ENCODE measurements around the gene ALDH1B1. TPM values are rescaled to one million over a fixed set of nuclear protein-coding genes. Genes with fewer than 3 reads are reported as not detected.
A peak's percentile ranks its signal among the peaks of the same experiment; 100 is the strongest.

The ALDH1B1 gene
- total and polyA plus RNA-seq, 2 experiments from 2014 or later = 26.9 to 39.5 TPM

- H4K20me1 ChIP-seq (ENCODE audit: insufficient read depth) = no peaks in the 10 kb centered on the region
- H3K27ac ChIP-seq = no peak overlapping the region
- H3K27me3 ChIP-seq (replicated peaks; ENCODE audit: insufficient read depth) = no peaks in the 10 kb centered on the region
- no peaks in the 10 kb centered on the region for H3K36me3 ChIP-seq (ENCODE audit: low read depth)
- TF ChIP-seq EZH2 (IDR thresholded peaks at IDR 0.05; ENCODE audit: insufficient read depth, poor library complexity, severe bottlenecking) = no peak
- peaks cover 13% of the 10 kb centered on the region for H3F3A ChIP-seq (ENCODE audit: insufficient read depth)
- 62 to 65% methylated on average over 8 of the region's 8 CpGs for WGBS, 2 experiments (ENCODE audit: low coverage in 1 of 2, low lambda C conversion rate in 2 of 2, missing lambda C conversion rate in 2 of 2)
- peaks cover 17% of the 10 kb centered on the region for H3K4me1 ChIP-seq (ENCODE audit: insufficient read depth)
- H3K9me3 ChIP-seq (ENCODE audit: low read depth) = no peaks in the 10 kb centered on the region
- no peak overlapping the region for H2AFZ ChIP-seq
- no peak overlapping the region for H3K4me3 ChIP-seq
- H3K9me2 ChIP-seq (ENCODE audit: insufficient read depth) = no peaks in the 10 kb centered on the region
- in situ Hi-C loops (cut with MboI) = loop anchor here (25.0 kb wide), 1 partner anchor 894 kb away; the partner anchor contains the start of gene POLR1E
- no peak overlapping the region for H3K9ac ChIP-seq
- no peak overlapping the region for H3K4me2 ChIP-seq (ENCODE audit: unreplicated experiment)
- DNase-seq = no peak
- H3K79me2 ChIP-seq (ENCODE audit: insufficient read depth) = no peaks in the 10 kb centered on the region
Observed at GRCh38 chr9:38380872-38381534, 11.5 kb upstream of the ALDH1B1 start.

- no peak overlapping the region for H3K27ac ChIP-seq
- no peaks in the 10 kb centered on the region for H3K9me3 ChIP-seq (ENCODE audit: low read depth)
- no peak overlapping the region for H2AFZ ChIP-seq
- H3K9ac ChIP-seq = no peak overlapping the region
- TF ChIP-seq EZH2 (IDR thresholded peaks at IDR 0.05; ENCODE audit: insufficient read depth, poor library complexity, severe bottlenecking) (no peak), EZH2phosphoT487 (IDR thresholded peaks at IDR 0.05; ENCODE audit: insufficient read depth, low read depth) (no peak)
- H3K79me2 ChIP-seq (ENCODE audit: insufficient read depth) = no peaks in the 10 kb centered on the region
- no peak for DNase-seq
- H3K27me3 ChIP-seq (replicated peaks; ENCODE audit: insufficient read depth) = no peaks in the 10 kb centered on the region
- peaks cover 13% of the 10 kb centered on the region for H3F3A ChIP-seq (ENCODE audit: insufficient read depth)
- H3K36me3 ChIP-seq (ENCODE audit: low read depth) = no peaks in the 10 kb centered on the region
- 72 to 76% methylated on average over 7 to 8 of the region's 8 CpGs for WGBS, 2 experiments (ENCODE audit: low coverage in 1 of 2, low lambda C conversion rate in 2 of 2, missing lambda C conversion rate in 2 of 2)
- H3K4me1 ChIP-seq (ENCODE audit: insufficient read depth) = peaks cover 17% of the 10 kb centered on the region
- in situ Hi-C loops (cut with MboI) = loop anchor here (25.0 kb wide), 1 partner anchor 895 kb away; the partner anchor contains the start of gene POLR1E
- H4K20me1 ChIP-seq (ENCODE audit: insufficient read depth) = no peaks in the 10 kb centered on the region
- H3K4me3 ChIP-seq = no peak overlapping the region
- no peak overlapping the region for H3K4me2 ChIP-seq (ENCODE audit: unreplicated experiment)
- H3K9me2 ChIP-seq (ENCODE audit: insufficient read depth) = no peaks in the 10 kb centered on the region
Observed at GRCh38 chr9:38382141-38382540, 10.4 kb upstream of the ALDH1B1 start.

- no peaks in the 10 kb centered on the region for H3K36me3 ChIP-seq (ENCODE audit: low read depth)
- no peaks in the 10 kb centered on the region for H3K9me2 ChIP-seq (ENCODE audit: insufficient read depth)
- no peaks in the 10 kb centered on the region for H3K9me3 ChIP-seq (ENCODE audit: low read depth)
- no peaks in the 10 kb centered on the region for H3K27me3 ChIP-seq (replicated peaks; ENCODE audit: insufficient read depth)
- no peak overlapping the region for H3K27ac ChIP-seq
- H3K79me2 ChIP-seq (ENCODE audit: insufficient read depth) = no peaks in the 10 kb centered on the region
- H4K20me1 ChIP-seq (ENCODE audit: insufficient read depth) = no peaks in the 10 kb centered on the region
- TF ChIP-seq EZH2 (IDR thresholded peaks at IDR 0.05; ENCODE audit: insufficient read depth, poor library complexity, severe bottlenecking) = no peak
- TF ChIP-seq EZH2phosphoT487 (IDR thresholded peaks at IDR 0.05; ENCODE audit: insufficient read depth, low read depth) = no peak
- H3K4me1 ChIP-seq (ENCODE audit: insufficient read depth) = peaks cover 39% of the 10 kb centered on the region
- in situ Hi-C loops (cut with MboI) = loop anchor here (25.0 kb wide), 1 partner anchor 898 kb away; the partner anchor contains the start of gene POLR1E
- no peak overlapping the region for H3K9ac ChIP-seq
- H3K4me3 ChIP-seq = no peak overlapping the region
- no peak overlapping the region for H2AFZ ChIP-seq
- H3F3A ChIP-seq (ENCODE audit: insufficient read depth) = peaks cover 30% of the 10 kb centered on the region
- DNase-seq = peak; percentile 22
- H3K4me2 ChIP-seq (ENCODE audit: unreplicated experiment) = no peak overlapping the region
- WGBS, 2 experiments (ENCODE audit: low coverage in 1 of 2, low lambda C conversion rate in 2 of 2, missing lambda C conversion rate in 2 of 2) = 54 to 55% methylated on average over 3 of the region's 3 CpGs
Observed at GRCh38 chr9:38384990-38385848, 7.3 kb upstream of the ALDH1B1 start.

GRCh38 chr9:38385896-38386295 lies 6.6 kb upstream of the ALDH1B1 start:
- no peak overlapping the region for H3K4me3 ChIP-seq
- H3K36me3 ChIP-seq (ENCODE audit: low read depth) = no peaks in the 10 kb centered on the region
- H3K9ac ChIP-seq = no peak overlapping the region
- H3K9me2 ChIP-seq (ENCODE audit: insufficient read depth) = no peaks in the 10 kb centered on the region
- H4K20me1 ChIP-seq (ENCODE audit: insufficient read depth) = no peaks in the 10 kb centered on the region
- peaks cover 36% of the 10 kb centered on the region for H3F3A ChIP-seq (ENCODE audit: insufficient read depth)
- H3K4me1 ChIP-seq (ENCODE audit: insufficient read depth) = peaks cover 40% of the 10 kb centered on the region
- H2AFZ ChIP-seq = no peak overlapping the region
- no peaks in the 10 kb centered on the region for H3K27me3 ChIP-seq (replicated peaks; ENCODE audit: insufficient read depth)
- no peak overlapping the region for H3K27ac ChIP-seq
- no peak for TF ChIP-seq EZH2phosphoT487 (IDR thresholded peaks at IDR 0.05; ENCODE audit: insufficient read depth, low read depth)
- no peak for TF ChIP-seq EZH2 (IDR thresholded peaks at IDR 0.05; ENCODE audit: insufficient read depth, poor library complexity, severe bottlenecking)
- WGBS, 2 experiments (ENCODE audit: low coverage in 1 of 2, low lambda C conversion rate in 2 of 2, missing lambda C conversion rate in 2 of 2) = 89 to 94% methylated on average over 3 of the region's 3 CpGs
- H3K4me2 ChIP-seq (ENCODE audit: unreplicated experiment) = no peak overlapping the region
- in situ Hi-C loops (cut with MboI) = loop anchor here (25.0 kb wide), 1 partner anchor 899 kb away; the partner anchor contains the start of gene POLR1E
- no peak for DNase-seq
- no peaks in the 10 kb centered on the region for H3K79me2 ChIP-seq (ENCODE audit: insufficient read depth)
- H3K9me3 ChIP-seq (ENCODE audit: low read depth) = no peaks in the 10 kb centered on the region
